Astrocyte of the spinal cord (primary cell): ENCODE measurements around the gene ARRDC2.
"Not testable (repeated sequence)": the region's sequence is repeated elsewhere in the genome, so short reads cannot be mapped to it uniquely, and the experiment has no call there.

Source experiments
- DNase-seq: peaks from one replicate; pipeline ENCODE4 v3.0.0; 2011; ENCODE audit warnings: low read depth, low spot score
- H3K4me3 ChIP-seq: 2 replicates; pipeline ENCODE4 v1.5.1; 2011; ENCODE audit warnings: low read depth, mild to moderate bottlenecking, low read length, moderate library complexity
- in situ Hi-C: cut with HindIII; loops from 2 replicates; pipeline ENCODE4 v1.10.0; 2017; ENCODE audit warnings: low sequenced_read_pairs
- TF ChIP-seq, protein P1 (sequence below): IDR thresholded peaks from 2 replicates; pipeline ENCODE4 v1.5.1; 2012; ENCODE audit warnings: low read depth, mild to moderate bottlenecking, low read length, inconsistent platforms

Gene ARRDC2

GRCh38 chr19:17975032-17975431 lies 32.9 kb upstream of the ARRDC2 start:
- in situ Hi-C loops: no loop called here
- no peak for DNase-seq
- no peak overlapping the region for H3K4me3 ChIP-seq
- TF ChIP-seq, protein P1, sequence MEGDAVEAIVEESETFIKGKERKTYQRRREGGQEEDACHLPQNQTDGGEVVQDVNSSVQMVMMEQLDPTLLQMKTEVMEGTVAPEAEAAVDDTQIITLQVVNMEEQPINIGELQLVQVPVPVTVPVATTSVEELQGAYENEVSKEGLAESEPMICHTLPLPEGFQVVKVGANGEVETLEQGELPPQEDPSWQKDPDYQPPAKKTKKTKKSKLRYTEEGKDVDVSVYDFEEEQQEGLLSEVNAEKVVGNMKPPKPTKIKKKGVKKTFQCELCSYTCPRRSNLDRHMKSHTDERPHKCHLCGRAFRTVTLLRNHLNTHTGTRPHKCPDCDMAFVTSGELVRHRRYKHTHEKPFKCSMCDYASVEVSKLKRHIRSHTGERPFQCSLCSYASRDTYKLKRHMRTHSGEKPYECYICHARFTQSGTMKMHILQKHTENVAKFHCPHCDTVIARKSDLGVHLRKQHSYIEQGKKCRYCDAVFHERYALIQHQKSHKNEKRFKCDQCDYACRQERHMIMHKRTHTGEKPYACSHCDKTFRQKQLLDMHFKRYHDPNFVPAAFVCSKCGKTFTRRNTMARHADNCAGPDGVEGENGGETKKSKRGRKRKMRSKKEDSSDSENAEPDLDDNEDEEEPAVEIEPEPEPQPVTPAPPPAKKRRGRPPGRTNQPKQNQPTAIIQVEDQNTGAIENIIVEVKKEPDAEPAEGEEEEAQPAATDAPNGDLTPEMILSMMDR: no peak

- no peak for DNase-seq
- H3K4me3 ChIP-seq: no peak overlapping the region
- TF ChIP-seq, protein P1: no peak
- in situ Hi-C loops: no loop called here
These were observed 30.9 kb upstream of the ARRDC2 start for GRCh38 chr19:17977021-17977420.

GRCh38 chr19:17977488-17977887 lies 30.5 kb upstream of the ARRDC2 start:
- no peak overlapping the region for H3K4me3 ChIP-seq
- in situ Hi-C loops: no loop called here
- TF ChIP-seq, protein P1: no peak
- no peak for DNase-seq

DNA sequence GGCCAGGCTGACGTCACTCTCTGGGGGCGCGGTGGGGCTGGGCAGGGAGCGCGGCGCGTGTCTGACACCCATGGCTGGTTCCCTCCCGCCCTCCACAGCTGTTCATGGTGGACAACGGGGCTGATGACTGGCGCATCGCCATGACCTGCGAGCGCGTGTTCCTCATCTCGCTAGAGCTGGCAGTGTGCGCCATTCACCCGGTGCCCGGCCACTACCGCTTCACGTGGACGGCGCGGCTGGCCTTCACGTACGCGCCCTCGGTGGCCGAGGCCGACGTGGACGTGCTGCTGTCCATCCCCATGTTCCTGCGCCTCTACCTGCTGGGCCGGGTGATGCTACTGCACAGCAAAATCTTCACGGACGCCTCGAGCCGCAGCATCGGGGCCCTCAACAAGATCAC lies 26.4 kb upstream of the ARRDC2 start:
- in situ Hi-C loops: no loop called here
- no peak overlapping the region for H3K4me3 ChIP-seq
- no peak for DNase-seq
- TF ChIP-seq, protein P1: no peak

DNA sequence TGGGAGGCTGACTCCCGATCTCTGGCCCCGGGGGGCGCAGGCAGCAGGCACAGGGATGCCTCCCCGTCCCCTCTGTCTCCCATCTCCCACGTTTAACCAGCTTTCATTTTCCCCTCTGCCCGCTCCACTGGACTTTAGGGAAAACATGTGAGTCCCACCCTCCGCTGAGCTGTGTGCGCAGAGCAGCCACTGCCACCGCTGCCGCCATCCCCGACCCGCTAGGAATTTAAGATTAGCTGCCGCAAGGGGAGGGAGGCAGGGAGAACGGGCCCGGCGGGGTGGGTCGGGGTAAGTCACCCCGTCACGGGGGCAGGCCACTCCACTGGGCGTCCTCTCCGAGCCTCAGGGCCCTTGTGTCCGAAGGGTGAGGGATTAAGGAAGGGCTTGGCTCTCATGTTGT lies 25.5 kb upstream of the ARRDC2 start:
- in situ Hi-C loops: no loop called here
- TF ChIP-seq, protein P1: no peak
- H3K4me3 ChIP-seq: no peak overlapping the region
- DNase-seq: no peak

GRCh38 chr19:17985037-17985818 lies 22.7 kb upstream of the ARRDC2 start:
- TF ChIP-seq, protein P1: no peak
- no peak for DNase-seq
- in situ Hi-C loops: no loop called here
- H3K4me3 ChIP-seq: no peak overlapping the region

GRCh38 chr19:17986569-17986968 lies 21.4 kb upstream of the ARRDC2 start:
- in situ Hi-C loops, DNase-seq, H3K4me3 ChIP-seq: not testable (repeated sequence)
